Epithelial cell of proximal tubule (primary cell): ENCODE data around the gene EPHA6. TPM values are rescaled to one million over a fixed set of nuclear protein-coding genes. Genes with fewer than 3 reads are reported as not detected.
A peak's percentile ranks its signal among the peaks of the same experiment; 100 is the strongest.

Experiments used
- DNase-seq: peaks from one replicate; pipeline ENCODE4 v3.0.0-alpha.2; 2011; ENCODE audit warnings: low read depth
- H3K4me3 ChIP-seq: 2 replicates; pipeline ENCODE4 v1.5.1; 2011; ENCODE audit warnings: low read depth, mild to moderate bottlenecking, low read length
- total RNA-seq: library from RNA; depleted of rRNA; stranded (reverse); fragments of >200 nt; gene quantifications from 2 replicates; pipeline ENCODE4 v1.2.3, GENCODE V29; 2015
- TF ChIP-seq, protein P1 (sequence below): conservative IDR thresholded peaks from 2 replicates; pipeline ENCODE4 v1.5.1; 2012; ENCODE audit warnings: low read depth, mild to moderate bottlenecking, low read length

Gene EPHA6
- total RNA-seq, 1 donor from 2014 or later, result 0.46 TPM

GRCh38 chr3:97674461-97674860 is 860.1 kb downstream of the EPHA6 start:
- DNase-seq, result no peak
- TF ChIP-seq, protein P1, sequence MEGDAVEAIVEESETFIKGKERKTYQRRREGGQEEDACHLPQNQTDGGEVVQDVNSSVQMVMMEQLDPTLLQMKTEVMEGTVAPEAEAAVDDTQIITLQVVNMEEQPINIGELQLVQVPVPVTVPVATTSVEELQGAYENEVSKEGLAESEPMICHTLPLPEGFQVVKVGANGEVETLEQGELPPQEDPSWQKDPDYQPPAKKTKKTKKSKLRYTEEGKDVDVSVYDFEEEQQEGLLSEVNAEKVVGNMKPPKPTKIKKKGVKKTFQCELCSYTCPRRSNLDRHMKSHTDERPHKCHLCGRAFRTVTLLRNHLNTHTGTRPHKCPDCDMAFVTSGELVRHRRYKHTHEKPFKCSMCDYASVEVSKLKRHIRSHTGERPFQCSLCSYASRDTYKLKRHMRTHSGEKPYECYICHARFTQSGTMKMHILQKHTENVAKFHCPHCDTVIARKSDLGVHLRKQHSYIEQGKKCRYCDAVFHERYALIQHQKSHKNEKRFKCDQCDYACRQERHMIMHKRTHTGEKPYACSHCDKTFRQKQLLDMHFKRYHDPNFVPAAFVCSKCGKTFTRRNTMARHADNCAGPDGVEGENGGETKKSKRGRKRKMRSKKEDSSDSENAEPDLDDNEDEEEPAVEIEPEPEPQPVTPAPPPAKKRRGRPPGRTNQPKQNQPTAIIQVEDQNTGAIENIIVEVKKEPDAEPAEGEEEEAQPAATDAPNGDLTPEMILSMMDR, result no peak
- H3K4me3 ChIP-seq, result no peak overlapping the region

DNA sequence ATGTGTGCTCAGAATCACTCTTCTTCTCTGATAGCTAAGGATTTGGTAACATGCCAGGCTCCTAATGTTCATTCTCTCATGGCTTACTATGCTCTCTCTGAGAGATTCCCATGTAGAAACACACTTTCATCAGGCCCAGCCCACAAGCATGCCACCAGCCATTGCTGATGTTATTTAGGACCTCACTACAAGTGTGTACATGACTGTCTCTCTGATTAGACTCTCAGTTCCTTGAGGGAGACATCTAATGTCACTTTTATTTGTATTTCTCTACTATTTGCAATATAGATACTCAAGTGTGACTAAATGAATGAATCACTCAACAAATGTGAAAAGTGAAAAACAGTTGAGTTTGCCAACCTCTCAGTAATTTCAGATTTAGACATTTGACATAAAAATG is 865.8 kb downstream of the EPHA6 start:
- H3K4me3 ChIP-seq, result no peak overlapping the region
- TF ChIP-seq, protein P1, result no peak
- DNase-seq, result no peak

- DNase-seq, result no peak
- H3K4me3 ChIP-seq, result no peak overlapping the region
- TF ChIP-seq, protein P1, result no peak
These were observed 866.3 kb downstream of the EPHA6 start for GRCh38 chr3:97680696-97681095.

GRCh38 chr3:97684490-97684889 is 870.1 kb downstream of the EPHA6 start:
- TF ChIP-seq, protein P1, result no peak
- no peak for DNase-seq
- no peak overlapping the region for H3K4me3 ChIP-seq

DNA sequence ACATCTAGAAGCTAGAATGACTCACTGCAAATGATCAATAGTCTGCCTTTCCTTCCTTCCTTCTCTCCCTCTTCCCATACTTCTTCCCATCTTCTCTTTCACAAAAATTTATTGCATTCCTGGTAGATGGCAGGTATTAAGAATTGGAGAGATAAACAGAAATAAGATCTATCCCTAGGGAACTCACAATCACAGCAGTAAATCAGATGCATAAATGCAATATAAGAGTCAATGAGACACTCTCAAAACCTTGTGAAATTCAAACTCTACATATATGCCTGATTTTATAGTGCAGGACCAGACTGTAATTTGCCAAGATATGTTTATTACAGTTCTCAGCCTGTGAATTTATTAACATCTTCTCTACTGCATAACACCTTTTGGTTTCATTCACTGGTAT is 871.9 kb downstream of the EPHA6 start:
- no peak overlapping the region for H3K4me3 ChIP-seq
- no peak for DNase-seq
- TF ChIP-seq, protein P1, result no peak

DNA sequence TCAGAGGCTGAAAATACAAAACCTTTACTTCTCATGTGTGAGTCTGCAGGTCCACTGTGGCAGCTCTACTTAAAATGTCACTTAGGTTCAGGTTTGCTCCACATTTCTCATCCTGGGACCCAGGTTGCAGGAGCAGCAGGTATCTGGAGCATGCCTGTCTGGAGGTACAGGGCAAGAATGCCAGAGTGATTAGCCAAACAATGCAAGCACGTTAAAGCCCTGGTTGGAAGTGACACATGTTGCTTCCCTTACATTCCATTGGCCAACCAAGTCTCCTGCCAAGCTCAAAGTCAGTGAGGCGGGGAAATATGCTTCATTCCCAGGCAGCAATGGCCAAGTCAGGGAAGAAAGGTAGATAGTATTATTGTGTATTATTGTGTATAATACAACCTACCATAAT is 873.3 kb downstream of the EPHA6 start:
- no peak overlapping the region for H3K4me3 ChIP-seq
- DNase-seq, result peak; percentile 65
- TF ChIP-seq, protein P1, result no peak

DNA sequence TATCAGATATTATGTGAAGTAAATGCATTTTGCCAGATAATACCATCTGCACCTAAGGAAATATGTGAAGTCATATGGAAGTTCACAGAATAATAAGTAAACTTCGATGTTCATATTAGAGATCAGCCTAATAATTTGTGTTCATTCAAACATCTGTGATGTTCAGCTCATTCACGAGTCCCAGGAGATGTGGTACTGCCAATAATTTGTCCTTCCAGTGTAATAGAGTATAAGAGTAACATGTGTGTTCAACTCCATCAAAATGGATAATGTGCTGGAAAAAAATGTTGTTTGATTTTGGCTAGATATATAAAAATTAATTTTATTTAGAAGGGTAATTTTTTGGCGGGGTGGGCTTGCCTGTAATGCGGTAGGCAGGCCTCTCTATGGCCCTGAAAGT is 874.7 kb downstream of the EPHA6 start:
- H3K4me3 ChIP-seq, result no peak overlapping the region
- TF ChIP-seq, protein P1, result no peak
- no peak for DNase-seq
